Neural cell (in vitro differentiated cells): ENCODE data around the gene TCFL5. TPM values are rescaled to one million over a fixed set of nuclear protein-coding genes. Genes with fewer than 3 reads are reported as not detected.

Experiments used
- H2AFZ ChIP-seq: fragments of 200-600, 300-800 bp; sonication (generic), shearing (Covaris generic); 2 replicates; pipeline ENCODE4 v1.6.0; 2014; ENCODE audit warnings: low read depth, mild to moderate bottlenecking, antibody characterized with exemption, low read length, moderate library complexity
- H3F3A ChIP-seq: fragments of 200-600 bp; shearing (Covaris generic); 2 replicates; pipeline ENCODE4 v1.6.1; 2016; ENCODE audit warnings: mild to moderate bottlenecking, moderate library complexity, mixed read lengths, antibody characterized with exemption, low read length; ENCODE audit not compliant: insufficient read depth, poor library complexity, severe bottlenecking
- H3K27ac ChIP-seq: fragments of 200-600, 300-800 bp; sonication (generic), shearing (Covaris generic); 2 replicates; pipeline ENCODE4 v1.5.1; 2014; ENCODE audit warnings: mild to moderate bottlenecking, low read length, moderate library complexity
- H3K27me3 ChIP-seq: fragments of 300-800, 200-600 bp; sonication (generic), shearing (Covaris generic); 2 replicates; pipeline ENCODE4 v1.6.0; 2014; ENCODE audit warnings: mild to moderate bottlenecking, low read depth, low read length, moderate library complexity; ENCODE audit not compliant: insufficient read depth
- H3K36me3 ChIP-seq: fragments of 300-800, 200-600 bp; sonication (generic), shearing (Covaris generic); 2 replicates; pipeline ENCODE4 v1.5.1; 2014; ENCODE audit warnings: mild to moderate bottlenecking, antibody characterized with exemption, low read length, moderate library complexity; ENCODE audit not compliant: insufficient read depth
- H3K4me2 ChIP-seq: fragments of 300-800, 200-600 bp; sonication (generic), shearing (Covaris generic); 2 replicates; pipeline ENCODE4 v1.6.0; 2014; ENCODE audit warnings: mild to moderate bottlenecking, low read length
- H3K4me3 ChIP-seq: fragments of 300-800, 200-600 bp; sonication (generic), shearing (Covaris generic); 2 replicates; pipeline ENCODE4 v1.5.1; 2014; ENCODE audit warnings: mild to moderate bottlenecking, low read length, moderate library complexity
- H3K79me2 ChIP-seq: fragments of 200-600 bp; shearing (Covaris generic); replicated peaks from 2 replicates; pipeline ENCODE4 v1.6.0; 2014; ENCODE audit warnings: mild to moderate bottlenecking, low read length, moderate library complexity; ENCODE audit not compliant: insufficient read depth
- H3K9ac ChIP-seq: fragments of 300-800, 200-600 bp; sonication (generic), shearing (Covaris generic); 2 replicates; pipeline ENCODE4 v1.6.1; 2016; ENCODE audit warnings: mild to moderate bottlenecking, low read length, mixed read lengths
- H3K9me2 ChIP-seq: fragments of 200-600 bp; shearing (Covaris generic); 2 replicates; pipeline ENCODE4 v1.6.1; 2016; ENCODE audit warnings: mild to moderate bottlenecking, low read length, mixed read lengths; ENCODE audit not compliant: insufficient read depth
- H3K9me3 ChIP-seq: fragments of 200-600, 300-800 bp; sonication (generic), shearing (Covaris generic); 2 replicates; pipeline ENCODE4 v1.6.1; 2016; ENCODE audit warnings: mild to moderate bottlenecking, mixed run types, low read length, moderate library complexity, mixed read lengths
- H4K20me1 ChIP-seq: fragments of 200-600 bp; shearing (Covaris generic); 2 replicates; pipeline ENCODE4 v1.6.1; 2016; ENCODE audit warnings: mild to moderate bottlenecking, mixed run types; ENCODE audit not compliant: insufficient read depth
- EP300 ChIP-seq: fragments of 450-650 bp; conservative IDR thresholded peaks from 2 replicates; pipeline ENCODE4 v1.6.1; 2014; ENCODE audit warnings: antibody characterized with exemption, mild to moderate bottlenecking, moderate library complexity; ENCODE audit not compliant: poor library complexity, severe bottlenecking
- EZH2 ChIP-seq: fragments of 200-600, 300-800 bp; shearing (Covaris generic), sonication (generic); IDR thresholded peaks from 2 replicates; pipeline ENCODE4 v1.6.1; 2014; ENCODE audit warnings: antibody characterized with exemption, low read length, borderline replicate concordance, mild to moderate bottlenecking; ENCODE audit not compliant: insufficient read depth, poor library complexity, severe bottlenecking
- MXI1 ChIP-seq: fragments of 450-650 bp; conservative IDR thresholded peaks from 2 replicates; pipeline ENCODE4 v1.6.1; 2014; ENCODE audit warnings: antibody characterized with exemption, mild to moderate bottlenecking; ENCODE audit not compliant: poor library complexity, severe bottlenecking
- POLR2AphosphoS5 ChIP-seq: IDR thresholded peaks from 2 replicates; pipeline ENCODE4 v1.6.1; 2012
- RAD21 ChIP-seq: fragments of 450-650 bp; conservative IDR thresholded peaks from 2 replicates; pipeline ENCODE4 v1.6.1; 2014; ENCODE audit warnings: antibody characterized with exemption, mild to moderate bottlenecking, moderate library complexity
- SMC3 ChIP-seq: fragments of 450-650 bp; conservative IDR thresholded peaks from 2 replicates; pipeline ENCODE4 v1.6.1; 2014; ENCODE audit warnings: antibody characterized with exemption, mild to moderate bottlenecking, moderate library complexity; ENCODE audit not compliant: poor library complexity
- TAF1 ChIP-seq: IDR thresholded peaks from 2 replicates; pipeline ENCODE4 v1.6.1; 2012; ENCODE audit warnings: low read depth
- polyA plus RNA-seq: library from polyadenylated mRNA; depleted of rRNA; stranded (reverse); fragments of >200 nt; gene quantifications from 2 replicates; pipeline ENCODE4 v1.2.3, GENCODE V29; 2014
- TF ChIP-seq, protein P1 (sequence below): IDR thresholded peaks from 2 replicates; pipeline ENCODE4 v1.6.1; 2012; ENCODE audit warnings: borderline replicate concordance
- TF ChIP-seq, protein P2 (sequence below): fragments of 450-650 bp; IDR thresholded peaks from 2 replicates; pipeline ENCODE4 v1.5.1; 2014; ENCODE audit warnings: antibody characterized with exemption, mild to moderate bottlenecking, moderate library complexity; ENCODE audit not compliant: poor library complexity, severe bottlenecking

Gene TCFL5
- polyA plus RNA-seq, 1 donor from 2014 or later, result 9.8 TPM

DNA sequence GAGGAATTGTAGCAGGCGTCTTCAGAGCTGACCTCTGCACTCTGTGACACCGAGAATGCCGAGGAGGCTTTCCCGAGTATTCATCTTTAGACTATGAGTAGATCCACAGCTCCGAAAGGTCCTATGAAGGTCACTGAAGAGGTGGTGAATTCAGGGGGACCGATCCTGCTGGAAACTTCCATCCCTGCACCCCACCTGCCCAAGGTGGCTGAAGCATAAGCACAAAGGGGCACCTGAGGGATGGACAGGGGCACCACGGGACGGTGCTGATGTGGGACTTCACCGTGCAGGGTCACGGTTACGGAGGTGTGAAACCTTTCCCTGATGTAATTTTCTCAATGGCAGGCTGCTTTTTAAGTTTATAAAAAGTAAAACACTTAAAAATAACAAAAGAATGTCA, 40.3 kb upstream of the TCFL5 start:
- Histone ChIP-seq H3K9me3 (no peaks in the 10 kb centered on the region), H4K20me1 (no peaks in the 10 kb centered on the region), H3K36me3 (peaks cover 2% of the 10 kb centered on the region)

DNA sequence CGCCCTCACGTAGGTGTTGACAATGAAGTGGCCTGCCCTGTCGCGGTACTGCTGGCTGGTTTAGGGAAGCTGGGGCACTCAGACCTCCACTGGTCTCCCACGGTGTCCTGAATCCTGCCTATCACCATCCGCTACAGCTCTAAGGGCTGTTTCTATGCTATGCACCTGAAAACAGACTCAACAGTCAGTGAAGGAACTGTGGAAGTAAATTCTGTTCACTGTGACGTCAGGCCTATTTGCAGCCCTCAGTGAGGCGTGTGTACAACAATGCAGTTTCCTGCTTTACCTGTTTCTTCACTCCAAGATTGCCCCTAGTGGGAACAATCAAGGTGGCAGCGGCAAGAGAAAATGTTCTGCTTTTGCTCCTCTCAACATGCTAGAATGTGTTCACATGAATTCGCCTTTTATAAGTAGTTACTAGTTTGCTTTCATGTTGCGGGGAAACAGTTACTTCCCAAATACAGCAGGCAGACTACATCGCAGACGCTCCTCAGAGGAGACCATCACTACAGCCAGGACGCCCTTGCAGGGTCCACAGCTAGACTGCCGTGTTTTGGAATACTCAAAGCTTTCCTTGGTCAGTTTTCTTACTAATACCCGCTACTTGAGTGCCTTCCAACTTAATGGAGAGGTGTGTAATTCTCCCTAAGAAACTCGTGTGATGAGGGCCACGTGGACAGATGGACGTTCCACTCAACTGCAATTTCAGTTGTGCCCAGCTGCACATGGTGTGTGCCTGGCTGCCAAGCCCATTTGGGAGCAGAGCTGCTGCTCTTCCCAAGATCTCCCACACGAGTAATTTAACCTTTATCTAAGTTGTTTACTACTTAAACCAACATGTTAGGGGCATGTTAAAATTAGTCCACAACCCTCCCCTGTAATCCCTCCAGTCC, 39.3 kb upstream of the TCFL5 start:
- Histone ChIP-seq H3K9me2 (no peaks in the 10 kb centered on the region), H4K20me1 (no peaks in the 10 kb centered on the region), H3F3A (no peaks in the 10 kb centered on the region), H3K4me2 (no peak overlapping the region), H3K9me3 (no peaks in the 10 kb centered on the region), H3K4me3 (no peak overlapping the region), H3K79me2 (no peaks in the 10 kb centered on the region), H3K36me3 (no peaks in the 10 kb centered on the region), H3K27ac (peak overlapping the region; percentile 55), H3K9ac (peak overlapping the region; percentile 30), H3K27me3 (no peaks in the 10 kb centered on the region), H2AFZ (no peak overlapping the region)
- no peak for TF ChIP-seq SMC3
- no peak for TF ChIP-seq RAD21
- no peak for TF ChIP-seq TAF1
- TF ChIP-seq EZH2, result no peak
- TF ChIP-seq, protein P1, sequence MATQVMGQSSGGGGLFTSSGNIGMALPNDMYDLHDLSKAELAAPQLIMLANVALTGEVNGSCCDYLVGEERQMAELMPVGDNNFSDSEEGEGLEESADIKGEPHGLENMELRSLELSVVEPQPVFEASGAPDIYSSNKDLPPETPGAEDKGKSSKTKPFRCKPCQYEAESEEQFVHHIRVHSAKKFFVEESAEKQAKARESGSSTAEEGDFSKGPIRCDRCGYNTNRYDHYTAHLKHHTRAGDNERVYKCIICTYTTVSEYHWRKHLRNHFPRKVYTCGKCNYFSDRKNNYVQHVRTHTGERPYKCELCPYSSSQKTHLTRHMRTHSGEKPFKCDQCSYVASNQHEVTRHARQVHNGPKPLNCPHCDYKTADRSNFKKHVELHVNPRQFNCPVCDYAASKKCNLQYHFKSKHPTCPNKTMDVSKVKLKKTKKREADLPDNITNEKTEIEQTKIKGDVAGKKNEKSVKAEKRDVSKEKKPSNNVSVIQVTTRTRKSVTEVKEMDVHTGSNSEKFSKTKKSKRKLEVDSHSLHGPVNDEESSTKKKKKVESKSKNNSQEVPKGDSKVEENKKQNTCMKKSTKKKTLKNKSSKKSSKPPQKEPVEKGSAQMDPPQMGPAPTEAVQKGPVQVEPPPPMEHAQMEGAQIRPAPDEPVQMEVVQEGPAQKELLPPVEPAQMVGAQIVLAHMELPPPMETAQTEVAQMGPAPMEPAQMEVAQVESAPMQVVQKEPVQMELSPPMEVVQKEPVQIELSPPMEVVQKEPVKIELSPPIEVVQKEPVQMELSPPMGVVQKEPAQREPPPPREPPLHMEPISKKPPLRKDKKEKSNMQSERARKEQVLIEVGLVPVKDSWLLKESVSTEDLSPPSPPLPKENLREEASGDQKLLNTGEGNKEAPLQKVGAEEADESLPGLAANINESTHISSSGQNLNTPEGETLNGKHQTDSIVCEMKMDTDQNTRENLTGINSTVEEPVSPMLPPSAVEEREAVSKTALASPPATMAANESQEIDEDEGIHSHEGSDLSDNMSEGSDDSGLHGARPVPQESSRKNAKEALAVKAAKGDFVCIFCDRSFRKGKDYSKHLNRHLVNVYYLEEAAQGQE, result no peak
- TF ChIP-seq POLR2AphosphoS5, result peak; percentile 12
- TF ChIP-seq EP300, result no peak
- no peak for TF ChIP-seq MXI1
- TF ChIP-seq, protein P2, sequence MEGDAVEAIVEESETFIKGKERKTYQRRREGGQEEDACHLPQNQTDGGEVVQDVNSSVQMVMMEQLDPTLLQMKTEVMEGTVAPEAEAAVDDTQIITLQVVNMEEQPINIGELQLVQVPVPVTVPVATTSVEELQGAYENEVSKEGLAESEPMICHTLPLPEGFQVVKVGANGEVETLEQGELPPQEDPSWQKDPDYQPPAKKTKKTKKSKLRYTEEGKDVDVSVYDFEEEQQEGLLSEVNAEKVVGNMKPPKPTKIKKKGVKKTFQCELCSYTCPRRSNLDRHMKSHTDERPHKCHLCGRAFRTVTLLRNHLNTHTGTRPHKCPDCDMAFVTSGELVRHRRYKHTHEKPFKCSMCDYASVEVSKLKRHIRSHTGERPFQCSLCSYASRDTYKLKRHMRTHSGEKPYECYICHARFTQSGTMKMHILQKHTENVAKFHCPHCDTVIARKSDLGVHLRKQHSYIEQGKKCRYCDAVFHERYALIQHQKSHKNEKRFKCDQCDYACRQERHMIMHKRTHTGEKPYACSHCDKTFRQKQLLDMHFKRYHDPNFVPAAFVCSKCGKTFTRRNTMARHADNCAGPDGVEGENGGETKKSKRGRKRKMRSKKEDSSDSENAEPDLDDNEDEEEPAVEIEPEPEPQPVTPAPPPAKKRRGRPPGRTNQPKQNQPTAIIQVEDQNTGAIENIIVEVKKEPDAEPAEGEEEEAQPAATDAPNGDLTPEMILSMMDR, result no peak

More for the DNA sequence above, 40.3 kb upstream of the TCFL5 start:
- Histone ChIP-seq H3K4me3 (no peak overlapping the region), H3K9ac (no peak overlapping the region), H3F3A (no peaks in the 10 kb centered on the region), H3K27ac (no peak overlapping the region), H3K9me2 (no peaks in the 10 kb centered on the region), H2AFZ (no peak overlapping the region), H3K4me2 (no peak overlapping the region), H3K79me2 (no peaks in the 10 kb centered on the region), H3K27me3 (no peaks in the 10 kb centered on the region)
- no peak for TF ChIP-seq TAF1
- TF ChIP-seq MXI1, result no peak
- TF ChIP-seq EZH2, result no peak
- TF ChIP-seq, protein P2, result no peak
- TF ChIP-seq EP300, result no peak
- TF ChIP-seq, protein P1, result no peak
- no peak for TF ChIP-seq SMC3
- no peak for TF ChIP-seq RAD21
- TF ChIP-seq POLR2AphosphoS5, result no peak
